ENCODE results near the gene FBXO5.
"Not testable (repeated sequence)": the region's sequence is repeated elsewhere in the genome, so short reads cannot be mapped to it uniquely, and the experiment has no call there.

The FBXO5 gene

GRCh38 chr6:152976749-152977148 is 6.1 kb downstream of the FBXO5 start:
- DNase-seq (ENCODE audit: low spot score) = no peak
- in situ Hi-C loops (cut with MboI; ENCODE audit: low sequenced_read_pairs, unreplicated experiment) = no loop called here
- TF ChIP-seq CTCF (IDR thresholded peaks at IDR 0.05; ENCODE audit: borderline replicate concordance, control extremely low read depth, extremely low read depth, insufficient read depth, missing control alignments) = no peak

GRCh38 chr6:152975204-152975915 is 7.5 kb downstream of the FBXO5 start:
- in situ Hi-C loops (cut with MboI; ENCODE audit: low sequenced_read_pairs, unreplicated experiment) = no loop called here
- TF ChIP-seq CTCF (IDR thresholded peaks at IDR 0.05; ENCODE audit: borderline replicate concordance, control extremely low read depth, extremely low read depth, insufficient read depth, missing control alignments) = no peak
- no peak for DNase-seq (ENCODE audit: low spot score)

GRCh38 chr6:152973916-152974315 is 8.9 kb downstream of the FBXO5 start:
- TF ChIP-seq CTCF (IDR thresholded peaks at IDR 0.05; ENCODE audit: borderline replicate concordance, control extremely low read depth, extremely low read depth, insufficient read depth, missing control alignments) = no peak
- in situ Hi-C loops (cut with MboI; ENCODE audit: low sequenced_read_pairs, unreplicated experiment) = no loop called here
- no peak for DNase-seq (ENCODE audit: low spot score)

- no peak for DNase-seq (ENCODE audit: low spot score)
- no peak for TF ChIP-seq CTCF (IDR thresholded peaks at IDR 0.05; ENCODE audit: borderline replicate concordance, control extremely low read depth, extremely low read depth, insufficient read depth, missing control alignments)
- in situ Hi-C loops (cut with MboI; ENCODE audit: low sequenced_read_pairs, unreplicated experiment) = no loop called here
Observed at GRCh38 chr6:152969688-152970418, 13.0 kb downstream of the FBXO5 start.

GRCh38 chr6:152966168-152966894 is 16.5 kb downstream of the FBXO5 start:
- DNase-seq (ENCODE audit: low spot score); in situ Hi-C loops (cut with MboI; ENCODE audit: low sequenced_read_pairs, unreplicated experiment): not testable (repeated sequence)

- DNase-seq (ENCODE audit: low spot score) = no peak
- in situ Hi-C loops (cut with MboI; ENCODE audit: low sequenced_read_pairs, unreplicated experiment) = loop anchor here (10.0 kb wide), 1 partner anchor 65 kb away; no protein-coding TSS in a partner anchor
- TF ChIP-seq CTCF (IDR thresholded peaks at IDR 0.05; ENCODE audit: borderline replicate concordance, control extremely low read depth, extremely low read depth, insufficient read depth, missing control alignments) = no peak
Observed at GRCh38 chr6:152959333-152959732, 23.5 kb downstream of the FBXO5 start.

Data from GM13976 (cell line).